AG10803 (cell line): ENCODE measurements around the gene ALOX15.
"Not testable (repeated sequence)": the region's sequence is repeated elsewhere in the genome, so short reads cannot be mapped to it uniquely, and the experiment has no call there.

ENCODE experiments used
- DNase-seq: peaks from one replicate; pipeline ENCODE4 v3.0.0; 2010; ENCODE audit warnings: low read depth
- H3K4me3 ChIP-seq: 2 replicates; pipeline ENCODE4 v1.5.1; 2011; ENCODE audit warnings: mild to moderate bottlenecking, low read length, control low read depth
- CTCF ChIP-seq: conservative IDR thresholded peaks from 2 replicates; pipeline ENCODE4 v1.5.1; 2011; ENCODE audit warnings: mild to moderate bottlenecking, low read length, control low read depth, inconsistent platforms

Gene ALOX15

GRCh38 chr17:4648741-4649140 is 7.3 kb upstream of the ALOX15 start:
- DNase-seq, result no peak
- no peak overlapping the region for H3K4me3 ChIP-seq
- TF ChIP-seq CTCF, result no peak

GRCh38 chr17:4645642-4646041 is 4.2 kb upstream of the ALOX15 start:
- DNase-seq, result no peak
- H3K4me3 ChIP-seq, result no peak overlapping the region
- TF ChIP-seq CTCF, result no peak

GRCh38 chr17:4643676-4644075 is 2.2 kb upstream of the ALOX15 start:
- H3K4me3 ChIP-seq, result no peak overlapping the region
- TF ChIP-seq CTCF, result no peak
- no peak for DNase-seq

- no peak overlapping the region for H3K4me3 ChIP-seq
- DNase-seq, result no peak
- TF ChIP-seq CTCF, result no peak
These were observed 808 bp upstream of the ALOX15 start for GRCh38 chr17:4642286-4642685.

GRCh38 chr17:4640569-4641188 is 799 bp downstream of the ALOX15 start:
- not testable (repeated sequence) for DNase-seq, H3K4me3 ChIP-seq

GRCh38 chr17:4639301-4640059 is 2.0 kb downstream of the ALOX15 start:
- not testable (repeated sequence) for DNase-seq

GRCh38 chr17:4638766-4639165 is 2.7 kb downstream of the ALOX15 start:
- not testable (repeated sequence) for DNase-seq

More at GRCh38 chr17:4639301-4640059, 2.0 kb downstream of the ALOX15 start:
- not testable (repeated sequence) for H3K4me3 ChIP-seq

GRCh38 chr17:4636474-4637100 is 4.9 kb downstream of the ALOX15 start:
- DNase-seq, result no peak
- no peak for TF ChIP-seq CTCF
- H3K4me3 ChIP-seq, result no peak overlapping the region

More at GRCh38 chr17:4638766-4639165, 2.7 kb downstream of the ALOX15 start:
- not testable (repeated sequence) for H3K4me3 ChIP-seq
